A673 (cell line): ENCODE data around the gene GAS6.

Experiments used
- CTCF ChIP-seq: fragments of 300-800, 200-600 bp; sonication (generic); conservative IDR thresholded peaks from 2 replicates; pipeline ENCODE4 v1.5.1; 2017; ENCODE audit warnings: low read depth, mild to moderate bottlenecking, antibody characterized with exemption, low read length, moderate library complexity, mixed read lengths
- EZH2 ChIP-seq: fragments of 200-600 bp; sonication (generic); IDR thresholded peaks from 2 replicates; pipeline ENCODE4 v1.6.1; 2017; ENCODE audit warnings: borderline replicate concordance, low read depth, mild to moderate bottlenecking, mixed read lengths, antibody characterized with exemption, low read length; ENCODE audit not compliant: poor library complexity, severe bottlenecking

GRCh38 chr13:113883314-113883811 is 19.5 kb upstream of the GAS6 start:
- TF ChIP-seq CTCF (no peak), EZH2 (no peak)
